Sigmoid colon (tissue), 7 donors: Measurements from ENCODE around the gene SOX13. TPM values are rescaled to one million over a fixed set of nuclear protein-coding genes. Genes with fewer than 3 reads are reported as not detected.
A peak's percentile ranks its signal among the peaks of the same experiment; 100 is the strongest.

Experiments used
- DNase-seq: peaks from one replicate; pipeline ENCODE4 v3.0.0-alpha.2; 2019
- H3K27ac ChIP-seq, 4 donors: fragments of 200-600 bp; sonication (generic); one replicate each; pipeline ENCODE4 v1.5.1; 2016 to 2019; ENCODE audit warnings: mild to moderate bottlenecking in 1 of 4
- H3K27me3 ChIP-seq, 3 donors: fragments of 200-600 bp; sonication (generic); one replicate each; pipeline ENCODE4 v1.5.1; 2019; ENCODE audit warnings: mild to moderate bottlenecking in 1 of 3
- H3K36me3 ChIP-seq, 4 donors: fragments of 200-600 bp; sonication (generic); one replicate each; pipeline ENCODE4 v1.5.1; 2016 to 2019
- H3K4me1 ChIP-seq, 4 donors: fragments of 200-600 bp; sonication (generic); one replicate each; pipeline ENCODE4 v1.5.1; 2017 to 2019
- H3K4me3 ChIP-seq, 4 donors: fragments of 200-600 bp; sonication (generic); one replicate each; pipeline ENCODE4 v1.5.1; 2017 to 2019; ENCODE audit warnings: mild to moderate bottlenecking in 2 of 4, moderate library complexity in 1 of 4
- H3K9me3 ChIP-seq, 4 donors: fragments of 200-600 bp in 3 of 4; sonication (generic) in 3 of 4; one replicate each; pipeline versions ENCODE4 v1.5.1 to v1.6.1; 2013 to 2019
- CTCF ChIP-seq, 4 experiments: fragments of 450-650 bp in 3 of 4; fragments of 200-600 bp in 1 of 4; IDR thresholded peaks; one replicate each; pipeline ENCODE4 v1.5.1; 2016 to 2019; ENCODE audit warnings: antibody characterized with exemption in 4 of 4, mild to moderate bottlenecking in 3 of 4, moderate library complexity in 2 of 4
- EP300 ChIP-seq, 4 donors: sonication (generic); formaldehyde crosslinking; IDR thresholded peaks; one replicate each; pipeline ENCODE4 v1.6.1; 2017; ENCODE audit warnings: antibody characterized with exemption in 4 of 4
- POLR2A ChIP-seq, 2 donors: fragments of 450-650 bp; IDR thresholded peaks; one replicate each; pipeline ENCODE4 v1.6.1; 2016; ENCODE audit warnings: antibody characterized with exemption in 2 of 2, mild to moderate bottlenecking in 2 of 2, moderate library complexity in 2 of 2
- POLR2AphosphoS5 ChIP-seq, 4 donors: sonication (generic); formaldehyde crosslinking; IDR thresholded peaks; one replicate each; pipeline ENCODE4 v1.6.1; 2017; ENCODE audit warnings: antibody characterized with exemption in 4 of 4
- WGBS, 2 donors: extraction: QIAGEN DNeasy Blood & Tissue Kit; methylation state at CpG; one replicate each; pipeline ENCODE4 v1.1.7; 2013; 5-methylcytosine and 5-hydroxymethylcytosine counted together
- intact Hi-C: fragments of 100-400 bp; cut with DNase I; formaldehyde crosslinking; loops from one replicate; pipeline ENCODE4 v1.15.1; 2023
- polyA plus RNA-seq, 3 donors: library from polyadenylated mRNA; stranded (reverse); fragments of 200-250 nt; gene quantifications; one replicate each; pipeline ENCODE4 v1.2.3, GENCODE V29; 2013
- total RNA-seq, 4 donors: library from RNA; depleted of rRNA; stranded (reverse); fragments of >200 nt; gene quantifications; one replicate each; pipeline ENCODE4 v1.1.0, GENCODE V29; 2016
- donor health status: healthy with polysubstance abuse.
- donor health status: Bipolar disorder and iron deficiency.
- donor health status: healthy.

Gene SOX13
- total and polyA plus RNA-seq, 7 donors = 9.6 to 58.4 (median 28.5) TPM

- Histone ChIP-seq H3K27ac (peak overlapping the region; percentile 83 to 96 (median 94)), H3K4me3 (peak overlapping the region; percentile 81 to 92 (median 86)), H3K27me3 (no peaks in the 10 kb centered on the region), H3K36me3 (no peaks in the 10 kb centered on the region), H3K4me1 (peaks cover 0 to 41% (median 38%) of the 10 kb centered on the region in 4 donors), H3K9me3 (no peaks in the 10 kb centered on the region)
- WGBS, 2 donors = 1% methylated on average over 39 of the region's 39 CpGs
- peak; percentile 78 for DNase-seq
- TF ChIP-seq POLR2AphosphoS5 (IDR thresholded peaks at IDR 0.05) = peak in 1 of 4 donors; percentile 15
- no peak for TF ChIP-seq POLR2A (IDR thresholded peaks at IDR 0.05)
- intact Hi-C loops = loop anchor here (1.0 to 2.0 kb wide), 3 partner anchors 15 to 203 kb away; no protein-coding TSS in a partner anchor
Measured at GRCh38 chr1:204073837-204074273, 940 bp downstream of the SOX13 start.

DNA sequence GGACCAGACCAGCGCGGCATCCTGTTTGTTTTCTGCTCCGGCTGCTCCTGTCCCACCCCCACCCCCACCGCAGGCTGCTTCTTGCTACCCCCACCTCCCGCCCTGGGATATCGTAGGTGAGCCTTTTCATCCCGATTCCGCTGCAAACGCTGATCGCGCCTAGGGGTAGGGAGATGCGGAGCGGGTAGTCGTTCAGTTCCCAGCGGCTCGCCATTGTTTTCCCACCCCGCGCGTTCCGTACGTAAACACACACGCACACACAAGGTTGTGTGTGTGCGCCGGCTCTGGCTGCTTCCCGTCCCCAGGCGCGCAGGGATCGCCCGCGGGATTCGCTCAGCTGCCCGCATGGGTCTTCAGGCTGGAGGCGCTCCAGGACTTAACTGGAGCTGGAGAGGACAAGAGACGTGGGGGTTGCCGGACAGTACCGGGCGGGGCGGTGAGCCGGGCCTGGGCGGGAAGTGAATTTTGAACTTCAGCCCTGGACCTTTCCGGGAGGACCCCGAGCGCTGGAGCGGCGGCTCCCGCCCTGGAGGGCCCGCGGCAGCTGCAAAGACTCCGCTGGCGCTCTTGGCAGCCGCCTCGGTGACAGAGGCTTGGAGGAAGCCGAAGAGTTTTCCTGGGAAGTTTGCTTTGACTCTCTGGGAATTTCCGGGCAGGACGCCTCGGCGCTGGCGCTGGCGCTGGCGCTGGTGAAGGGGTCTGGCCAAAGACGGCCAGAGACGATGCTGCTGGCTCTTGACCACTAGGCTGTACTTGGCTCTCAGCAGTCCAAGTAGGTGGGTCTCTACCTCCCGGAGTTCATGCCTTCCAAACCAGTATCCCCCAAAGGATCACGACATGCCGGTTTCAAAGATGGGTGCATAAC lies 1.6 kb downstream of the SOX13 start:
- Histone ChIP-seq H3K4me3 (peak overlapping the region; percentile 81 to 92 (median 86)), H3K9me3 (no peaks in the 10 kb centered on the region), H3K27ac (peak overlapping the region; percentile 83 to 96 (median 94)), H3K27me3 (no peaks in the 10 kb centered on the region), H3K36me3 (no peaks in the 10 kb centered on the region), H3K4me1 (peaks cover 0 to 47% (median 44%) of the 10 kb centered on the region in 4 donors)
- intact Hi-C loops = loop anchor here (2.0 kb wide), 1 partner anchor 14 kb away; no protein-coding TSS in a partner anchor
- WGBS, 2 donors = 1% methylated on average over 65 of the region's 65 CpGs
- peak; percentile 90 for DNase-seq
- peak in 2 of 4 donors; percentile 19 to 66 for TF ChIP-seq POLR2AphosphoS5 (IDR thresholded peaks at IDR 0.05)
- no peak for TF ChIP-seq EP300 (IDR thresholded peaks at IDR 0.05)

DNA sequence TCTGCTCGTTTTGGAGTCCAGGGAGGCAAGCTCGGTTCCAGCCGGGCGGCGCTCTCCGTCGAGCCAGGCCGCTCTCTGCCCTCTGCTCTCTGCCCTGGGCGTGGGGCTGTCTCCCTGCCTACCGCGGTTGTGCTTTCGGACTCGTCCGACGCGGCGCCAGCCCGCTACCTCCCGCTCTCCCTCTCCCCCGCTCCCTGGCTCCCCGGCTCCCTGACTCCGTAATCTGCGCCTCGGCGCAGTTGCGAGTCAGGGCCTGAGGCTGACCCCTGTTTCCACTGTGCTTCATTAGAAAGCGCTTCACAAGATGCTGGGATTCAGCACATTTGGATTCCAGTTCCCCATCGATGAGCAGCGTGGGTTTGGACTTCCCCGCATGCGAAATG lies 2.2 kb downstream of the SOX13 start:
- Histone ChIP-seq H3K9me3 (no peaks in the 10 kb centered on the region), H3K4me3 (peak overlapping the region; percentile 81 to 92 (median 86)), H3K4me1 (peaks cover 0 to 53% (median 50%) of the 10 kb centered on the region in 4 donors), H3K27ac (peak overlapping the region; percentile 83 to 96 (median 94)), H3K36me3 (no peaks in the 10 kb centered on the region), H3K27me3 (no peaks in the 10 kb centered on the region)
- intact Hi-C loops = loop anchor here (2.0 kb wide), 1 partner anchor 14 kb away; no protein-coding TSS in a partner anchor
- DNase-seq = no peak
- TF ChIP-seq POLR2A (IDR thresholded peaks at IDR 0.05) (no peak), POLR2AphosphoS5 (IDR thresholded peaks at IDR 0.05) (no peak), EP300 (IDR thresholded peaks at IDR 0.05) (no peak), CTCF (IDR thresholded peaks at IDR 0.05) (no peak)
- 5 to 10% methylated on average over 31 of the region's 31 CpGs for WGBS, 2 donors

GRCh38 chr1:204075890-204076846 lies 3.3 kb downstream of the SOX13 start:
- TF ChIP-seq CTCF (IDR thresholded peaks at IDR 0.05) = no peak
- TF ChIP-seq POLR2AphosphoS5 (IDR thresholded peaks at IDR 0.05) = no peak
- no peak for TF ChIP-seq POLR2A (IDR thresholded peaks at IDR 0.05)
- TF ChIP-seq EP300 (IDR thresholded peaks at IDR 0.05) = no peak
- Histone ChIP-seq H3K9me3 (no peaks in the 10 kb centered on the region), H3K27ac (peak overlapping the region; percentile 83 to 96 (median 94)), H3K36me3 (no peaks in the 10 kb centered on the region), H3K4me1 (peaks cover 0 to 63% (median 60%) of the 10 kb centered on the region in 4 donors), H3K27me3 (no peaks in the 10 kb centered on the region), H3K4me3 (peak overlapping the region in 3 of 4 donors; percentile 81 to 92 (median 82))
- intact Hi-C loops = loop anchor here (2.0 kb wide), 1 partner anchor 13 kb away; no protein-coding TSS in a partner anchor
- 84 to 86% methylated on average over 4 of the region's 4 CpGs for WGBS, 2 donors
- no peak for DNase-seq

DNA sequence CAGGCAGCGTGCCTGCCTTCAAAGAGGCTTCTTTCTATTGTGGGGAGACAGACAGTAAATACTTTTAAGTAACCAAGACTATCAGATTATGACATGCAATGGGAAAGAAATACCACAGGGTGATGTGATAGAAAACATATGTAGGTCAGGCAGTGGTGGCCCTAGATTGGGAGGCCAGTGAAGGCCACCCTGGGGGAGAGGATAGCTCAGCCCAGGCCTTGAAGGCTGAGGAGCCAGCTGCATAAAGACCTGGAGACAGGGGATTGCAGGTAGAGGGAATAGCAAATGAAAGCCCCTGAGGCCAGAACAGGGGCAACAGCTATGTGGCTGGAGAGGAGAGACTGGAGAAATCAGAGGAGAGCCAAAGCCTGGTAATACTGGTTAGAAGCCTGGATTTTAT lies 4.0 kb downstream of the SOX13 start:
- no peak overlapping the region for H3K4me3 ChIP-seq
- 91 to 92% methylated on average over 1 of the region's 1 CpG for WGBS, 2 donors
- intact Hi-C loops = no loop called here
- no peaks in the 10 kb centered on the region for H3K27me3 ChIP-seq
- no peaks in the 10 kb centered on the region for H3K36me3 ChIP-seq
- peaks cover 0 to 70% (median 67%) of the 10 kb centered on the region in 4 donors for H3K4me1 ChIP-seq
- TF ChIP-seq CTCF (IDR thresholded peaks at IDR 0.05) (no peak), EP300 (IDR thresholded peaks at IDR 0.05) (no peak), POLR2AphosphoS5 (IDR thresholded peaks at IDR 0.05) (no peak), POLR2A (IDR thresholded peaks at IDR 0.05) (no peak)
- peak overlapping the region in 3 of 4 donors; percentile 18 to 96 (median 95) for H3K27ac ChIP-seq
- H3K9me3 ChIP-seq = no peaks in the 10 kb centered on the region
- no peak for DNase-seq
